Mesodermal cell (in vitro differentiated cells): Measurements from ENCODE around the gene SCG2.
A peak's percentile ranks its signal among the peaks of the same experiment; 100 is the strongest.
"Not testable (repeated sequence)": the region's sequence is repeated elsewhere in the genome, so short reads cannot be mapped to it uniquely, and the experiment has no call there.

Source experiments
- H3K27ac ChIP-seq: 2 replicates; pipeline ENCODE4 v1.7.0; 2013; ENCODE audit warnings: mild to moderate bottlenecking, low read depth, low read length, moderate library complexity; ENCODE audit not compliant: severe bottlenecking
- H3K36me3 ChIP-seq: 2 replicates; pipeline ENCODE4 v1.7.1; 2013; ENCODE audit warnings: mild to moderate bottlenecking, low read length, moderate library complexity; ENCODE audit not compliant: control insufficient read depth, insufficient read depth
- H3K4me1 ChIP-seq: one replicate; pipeline ENCODE4 v1.7.1; 2013; ENCODE audit warnings: mild to moderate bottlenecking, low read length; ENCODE audit not compliant: insufficient read depth, control insufficient read depth, poor library complexity, severe bottlenecking
- H3K4me3 ChIP-seq: 2 replicates; pipeline ENCODE4 v1.7.0; 2013; ENCODE audit warnings: low read length, control low read depth, mild to moderate bottlenecking; ENCODE audit not compliant: insufficient read depth, poor library complexity, severe bottlenecking; ENCODE audit errors: extremely low read depth
- H3K9me3 ChIP-seq: 2 replicates; pipeline ENCODE4 v1.7.1; 2013; ENCODE audit warnings: mild to moderate bottlenecking, low read length, moderate library complexity; ENCODE audit not compliant: control insufficient read depth
- WGBS, 2 experiments: methylation state at CpG; one replicate each; pipeline ENCODE4 v1.1.5; 2013; ENCODE audit warnings: missing lambda C conversion rate in 2 of 2; ENCODE audit not compliant: insufficient coverage in 2 of 2; 5-methylcytosine and 5-hydroxymethylcytosine counted together

The SCG2 gene

DNA sequence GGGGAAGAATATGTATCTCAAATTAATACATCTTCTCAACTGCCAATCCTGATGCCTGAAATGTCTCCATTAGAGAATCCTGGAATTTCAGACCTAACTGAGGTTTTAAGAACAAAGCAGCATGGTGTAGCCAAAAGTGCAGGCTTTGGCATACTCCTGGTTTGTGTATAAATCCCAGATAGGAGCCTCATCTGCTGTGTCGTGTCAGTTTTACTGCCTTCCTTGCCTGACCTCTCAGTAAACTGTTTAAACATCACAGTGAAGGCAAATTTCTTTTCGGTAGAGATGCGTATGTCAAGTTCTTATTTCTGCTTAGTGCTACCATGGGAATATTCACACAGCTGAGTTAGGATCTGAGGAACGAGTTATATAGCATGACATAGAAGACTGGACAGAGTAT lies 7.3 kb downstream of the SCG2 start:
- no peaks in the 10 kb centered on the region for H3K4me1 ChIP-seq
- no peak overlapping the region for H3K4me3 ChIP-seq
- H3K27ac ChIP-seq: no peak overlapping the region
- H3K36me3 ChIP-seq: no peaks in the 10 kb centered on the region
- WGBS, 2 experiments: 88 to 100% methylated on average over 3 to 4 of the region's 4 CpGs
- no peaks in the 10 kb centered on the region for H3K9me3 ChIP-seq

DNA sequence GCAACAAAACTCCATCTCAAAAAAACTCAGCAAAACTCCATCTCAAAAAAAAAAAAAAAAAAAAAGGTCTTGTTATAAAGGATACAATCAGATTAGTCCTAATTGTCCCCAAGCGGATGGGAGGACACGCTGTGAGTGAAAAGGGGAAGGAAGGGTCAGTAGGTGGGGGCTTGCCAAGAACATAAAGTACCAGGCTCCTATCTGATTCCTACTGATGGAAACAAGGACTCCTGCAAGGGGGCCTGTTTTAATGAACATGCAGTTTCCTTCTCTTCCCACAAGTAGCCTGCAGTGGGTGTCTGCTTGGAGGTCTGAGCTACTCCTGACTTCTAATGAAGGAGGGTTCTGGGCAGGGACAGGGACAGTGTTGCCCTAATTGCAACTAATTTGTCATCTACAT lies 7.9 kb downstream of the SCG2 start:
- Histone ChIP-seq H3K4me3 (no peak overlapping the region), H3K27ac (no peak overlapping the region), H3K4me1 (no peaks in the 10 kb centered on the region), H3K9me3 (no peaks in the 10 kb centered on the region), H3K36me3 (no peaks in the 10 kb centered on the region)
- WGBS, 2 experiments: no CpG with 5 or more reads among the region's 2 CpGs

DNA sequence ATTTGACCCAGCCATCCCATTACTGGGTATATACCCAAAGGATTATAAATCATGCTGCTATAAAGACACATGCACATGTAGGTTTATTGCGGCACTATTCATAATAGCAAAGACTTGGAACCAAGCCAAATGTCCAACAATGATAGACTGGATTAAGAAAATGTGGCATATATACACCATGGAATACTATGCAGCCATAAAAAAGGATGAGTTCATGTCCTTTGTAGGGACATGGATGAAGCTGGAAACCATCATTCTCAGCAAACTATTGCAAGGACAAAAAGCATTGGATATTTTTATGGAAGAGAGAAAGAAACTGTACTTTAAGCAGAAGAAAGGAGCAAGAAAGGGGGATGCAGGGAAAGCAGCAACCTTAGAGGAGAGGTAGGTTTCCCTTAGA lies 9.5 kb downstream of the SCG2 start:
- not testable (repeated sequence) for H3K27ac ChIP-seq, H3K9me3 ChIP-seq, H3K36me3 ChIP-seq, H3K4me3 ChIP-seq, H3K4me1 ChIP-seq
- WGBS, 2 experiments: no CpG with 5 or more reads among the region's 1 CpG

DNA sequence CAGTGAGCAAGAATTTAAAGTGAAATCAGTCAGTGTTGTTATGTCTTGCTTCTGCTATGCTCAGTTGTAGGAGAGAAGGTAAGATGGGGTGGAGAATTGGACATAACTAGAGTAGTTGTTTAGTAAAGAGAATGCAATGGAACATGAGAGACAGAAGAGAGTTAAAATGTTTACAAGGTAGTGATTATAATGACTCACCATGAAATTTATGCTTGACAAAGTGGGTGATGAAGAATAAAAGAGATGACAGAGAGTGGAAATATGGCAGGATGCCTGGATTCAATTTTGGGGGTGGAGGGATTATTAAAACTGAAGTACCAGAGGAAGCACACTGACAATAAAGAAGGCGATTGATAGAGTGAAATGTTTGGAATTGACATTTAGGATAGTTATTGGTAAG lies 10.6 kb downstream of the SCG2 start:
- no peaks in the 10 kb centered on the region for H3K4me1 ChIP-seq
- WGBS, 2 experiments: 92 to 100% methylated on average over 1 of the region's 1 CpG
- H3K36me3 ChIP-seq: no peaks in the 10 kb centered on the region
- no peaks in the 10 kb centered on the region for H3K9me3 ChIP-seq
- no peak overlapping the region for H3K27ac ChIP-seq
- no peak overlapping the region for H3K4me3 ChIP-seq

DNA sequence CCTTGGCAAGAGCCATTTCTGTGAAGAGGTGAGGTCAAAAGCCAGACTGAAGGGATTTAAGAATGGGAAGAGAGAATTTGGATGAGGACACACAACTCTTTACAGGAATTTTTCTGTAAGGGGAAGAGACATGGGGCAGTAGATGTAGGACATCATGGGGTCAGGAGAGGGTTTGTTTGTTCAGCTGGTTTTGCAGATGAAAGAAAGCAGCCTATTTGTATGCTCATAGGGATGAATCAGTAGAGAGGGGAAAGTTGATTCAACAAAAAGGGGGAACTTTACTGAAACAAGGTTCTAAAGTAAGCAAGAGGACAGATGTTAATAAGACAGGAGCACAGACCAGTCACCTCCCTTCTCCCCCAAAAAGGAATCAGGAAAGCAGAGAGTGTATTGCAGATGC lies 11.2 kb downstream of the SCG2 start:
- H3K4me3 ChIP-seq: no peak overlapping the region
- H3K9me3 ChIP-seq: no peaks in the 10 kb centered on the region
- no peaks in the 10 kb centered on the region for H3K4me1 ChIP-seq
- H3K27ac ChIP-seq: no peak overlapping the region
- no peaks in the 10 kb centered on the region for H3K36me3 ChIP-seq

DNA sequence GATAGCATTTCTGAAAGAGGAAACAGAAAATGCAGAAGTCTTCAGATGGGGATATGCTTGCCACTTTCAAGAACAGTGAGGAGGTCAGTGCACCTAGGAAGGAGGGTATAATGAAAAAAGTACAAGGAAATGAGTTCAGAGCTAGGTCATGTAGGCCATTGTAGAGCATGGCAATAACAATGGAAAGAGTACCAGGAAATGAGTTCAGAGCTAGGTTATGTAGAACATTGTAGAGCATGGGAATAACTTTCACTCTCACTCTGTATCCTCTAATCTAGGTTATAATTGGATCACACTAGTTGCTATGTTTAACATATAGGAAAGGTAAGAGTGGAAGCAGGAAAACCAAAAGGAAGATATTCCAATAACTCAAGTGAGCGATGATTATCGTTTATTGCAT lies 12.3 kb downstream of the SCG2 start:
- Histone ChIP-seq H3K27ac (no peak overlapping the region), H3K4me1 (no peaks in the 10 kb centered on the region), H3K4me3 (no peak overlapping the region), H3K9me3 (no peaks in the 10 kb centered on the region), H3K36me3 (no peaks in the 10 kb centered on the region)
- 85 to 100% methylated on average over 1 to 2 of the region's 2 CpGs for WGBS, 2 experiments

DNA sequence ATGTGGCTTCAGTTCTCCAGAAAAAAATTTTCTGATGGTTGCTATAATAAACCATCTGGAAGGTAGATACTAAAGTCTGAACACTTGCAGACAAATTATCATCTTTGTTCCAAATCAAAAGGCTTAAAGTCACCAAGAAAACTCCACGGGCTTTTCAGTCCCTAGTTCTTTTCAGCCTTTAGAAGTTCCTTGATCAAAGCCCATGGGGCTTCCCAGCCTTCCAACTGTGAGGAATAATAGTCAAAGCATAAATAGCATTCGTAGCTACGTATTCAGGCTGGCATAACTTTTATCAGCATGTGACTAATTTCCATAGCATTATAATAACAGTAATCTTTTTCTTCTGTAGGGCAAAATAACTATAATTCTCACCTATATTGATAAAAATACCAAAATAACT lies 13.9 kb downstream of the SCG2 start:
- Histone ChIP-seq H3K4me3 (no peak overlapping the region), H3K27ac (no peak overlapping the region), H3K36me3 (no peaks in the 10 kb centered on the region), H3K4me1 (no peaks in the 10 kb centered on the region), H3K9me3 (no peaks in the 10 kb centered on the region)
- 60% methylated on average over 1 of the region's 3 CpGs; no CpG with 5 or more reads in 1 of the 2 experiments for WGBS, 2 experiments

DNA sequence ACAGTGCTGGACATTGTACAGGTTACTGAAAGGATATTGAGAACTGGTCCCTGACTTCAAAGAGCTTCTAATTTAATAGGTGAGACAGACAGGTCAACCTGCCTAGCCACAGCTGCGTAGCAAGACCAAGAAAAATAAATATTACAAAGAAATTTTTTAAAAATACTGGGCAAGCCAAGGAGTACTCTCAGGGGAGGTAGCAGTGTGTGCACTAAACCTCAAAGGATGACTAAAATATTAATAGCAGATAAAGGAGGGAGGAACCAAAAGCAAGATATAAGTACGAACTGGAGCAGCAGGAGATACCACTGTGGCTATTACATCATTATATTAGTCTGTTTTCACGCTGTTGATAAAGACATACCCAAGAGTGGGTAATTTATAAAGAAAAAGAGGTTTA lies 14.9 kb downstream of the SCG2 start:
- Histone ChIP-seq H3K9me3 (no peaks in the 10 kb centered on the region), H3K36me3 (no peaks in the 10 kb centered on the region), H3K4me1 (no peaks in the 10 kb centered on the region), H3K4me3 (no peak overlapping the region), H3K27ac (no peak overlapping the region)
- WGBS, 2 experiments: no CpG with 5 or more reads among the region's 3 CpGs

DNA sequence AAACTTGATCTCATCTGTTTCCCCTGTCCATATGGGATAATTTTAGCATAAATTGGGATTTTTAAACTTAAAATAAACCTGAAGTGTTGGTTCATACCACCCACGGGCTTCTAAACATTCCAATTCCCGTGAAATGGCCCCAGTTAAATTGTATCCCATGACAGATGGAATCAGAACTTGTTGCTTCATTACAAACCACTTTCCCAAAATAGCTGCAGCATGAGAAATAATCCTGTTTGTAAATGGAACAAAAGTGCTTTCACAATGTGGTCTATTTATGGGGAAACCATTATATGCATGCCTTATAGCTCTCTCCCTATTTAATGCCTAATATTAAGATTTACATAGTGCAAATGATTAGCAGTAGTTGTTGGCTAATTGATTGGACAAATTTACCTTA lies 15.9 kb downstream of the SCG2 start:
- no peaks in the 10 kb centered on the region for H3K36me3 ChIP-seq
- no peak overlapping the region for H3K4me3 ChIP-seq
- WGBS, 2 experiments: no CpG with 5 or more reads among the region's 2 CpGs
- H3K4me1 ChIP-seq: no peaks in the 10 kb centered on the region
- no peaks in the 10 kb centered on the region for H3K9me3 ChIP-seq
- H3K27ac ChIP-seq: no peak overlapping the region

DNA sequence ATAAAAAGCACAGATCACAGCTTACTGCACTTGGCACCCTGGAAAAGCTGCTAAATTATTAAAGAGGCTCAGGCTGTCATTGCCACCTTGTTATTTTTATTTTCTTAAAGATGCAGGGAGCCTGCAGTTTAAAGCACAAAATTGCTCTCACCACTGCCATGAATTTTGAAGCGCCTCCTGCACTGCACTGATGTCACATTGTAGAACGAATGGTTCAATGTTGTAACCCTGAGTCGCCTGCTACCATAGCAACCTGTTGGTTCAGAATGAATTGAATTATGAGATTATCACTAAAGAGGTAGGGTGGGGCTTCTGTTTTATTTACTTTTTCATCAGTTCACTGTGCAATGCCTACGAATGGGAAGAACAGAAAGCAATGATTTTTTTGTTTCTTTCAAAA lies 16.5 kb downstream of the SCG2 start:
- Histone ChIP-seq H3K9me3 (no peaks in the 10 kb centered on the region), H3K4me1 (peaks cover 5% of the 10 kb centered on the region), H3K36me3 (no peaks in the 10 kb centered on the region), H3K27ac (no peak overlapping the region), H3K4me3 (no peak overlapping the region)
- 72 to 96% methylated on average over 2 to 3 of the region's 4 CpGs for WGBS, 2 experiments

DNA sequence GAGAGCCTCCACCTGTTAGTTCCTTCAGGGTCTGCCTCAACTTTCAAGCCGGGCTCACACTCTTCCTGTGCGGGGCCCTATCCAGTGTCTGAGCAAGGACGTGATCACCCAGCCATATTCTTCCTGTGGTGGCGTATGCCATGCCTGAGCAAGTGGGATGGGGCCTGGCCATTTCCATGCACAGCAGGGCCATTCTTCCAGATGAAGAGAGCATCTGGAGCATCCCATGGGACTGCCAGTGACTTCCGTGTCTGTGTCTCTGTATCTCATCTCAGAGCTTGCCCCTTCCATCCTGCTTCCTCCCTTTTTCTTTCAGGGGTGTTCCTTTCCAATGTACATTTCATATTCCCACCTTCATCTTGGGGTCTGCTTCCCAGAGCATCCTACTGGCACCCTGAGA lies 20.2 kb downstream of the SCG2 start:
- Histone ChIP-seq H3K27ac (no peak overlapping the region), H3K36me3 (no peaks in the 10 kb centered on the region), H3K9me3 (no peaks in the 10 kb centered on the region), H3K4me1 (peaks cover 6% of the 10 kb centered on the region), H3K4me3 (no peak overlapping the region)
- 84 to 92% methylated on average over 5 of the region's 5 CpGs for WGBS, 2 experiments

DNA sequence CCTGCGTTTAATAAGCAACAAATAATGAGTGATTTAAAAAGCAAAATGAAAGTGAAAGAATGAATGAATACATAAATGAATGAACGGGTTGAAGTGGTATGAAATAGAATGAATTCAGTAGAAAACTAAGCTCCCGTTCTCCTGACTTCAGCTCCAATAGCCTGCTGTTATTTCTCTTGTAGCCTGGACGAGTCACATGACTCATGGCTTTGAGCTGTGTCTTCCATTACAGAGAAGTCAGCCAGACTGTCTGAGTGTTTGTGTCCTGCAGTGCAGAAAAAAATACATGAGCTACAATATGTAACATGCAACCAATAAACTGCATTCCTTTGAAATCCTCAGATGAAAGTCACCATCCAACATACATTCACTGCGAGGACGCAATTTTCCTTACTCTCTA lies 21.2 kb downstream of the SCG2 start:
- H3K27ac ChIP-seq: peak overlapping the region; percentile 45
- 54 to 61% methylated on average over 3 to 4 of the region's 6 CpGs for WGBS, 2 experiments
- H3K4me1 ChIP-seq: peaks cover 6% of the 10 kb centered on the region
- H3K36me3 ChIP-seq: no peaks in the 10 kb centered on the region
- no peaks in the 10 kb centered on the region for H3K9me3 ChIP-seq
- H3K4me3 ChIP-seq: no peak overlapping the region
